NB4 (cell line): Measurements from ENCODE around the gene ACSL6.

ENCODE experiments used
- MAX ChIP-seq: IDR thresholded peaks from 2 replicates; pipeline ENCODE4 v1.6.1; 2011; ENCODE audit warnings: low read depth, low read length
- POLR2A ChIP-seq: IDR thresholded peaks from 2 replicates; pipeline ENCODE4 v1.6.1; 2011; ENCODE audit warnings: mild to moderate bottlenecking; ENCODE audit not compliant: insufficient read length; ENCODE audit errors: extremely low read depth
- TF ChIP-seq, protein P1 (sequence below): IDR thresholded peaks from one replicate; pipeline ENCODE4 v1.5.1; 2012; ENCODE audit warnings: low read depth, low read length

DNA sequence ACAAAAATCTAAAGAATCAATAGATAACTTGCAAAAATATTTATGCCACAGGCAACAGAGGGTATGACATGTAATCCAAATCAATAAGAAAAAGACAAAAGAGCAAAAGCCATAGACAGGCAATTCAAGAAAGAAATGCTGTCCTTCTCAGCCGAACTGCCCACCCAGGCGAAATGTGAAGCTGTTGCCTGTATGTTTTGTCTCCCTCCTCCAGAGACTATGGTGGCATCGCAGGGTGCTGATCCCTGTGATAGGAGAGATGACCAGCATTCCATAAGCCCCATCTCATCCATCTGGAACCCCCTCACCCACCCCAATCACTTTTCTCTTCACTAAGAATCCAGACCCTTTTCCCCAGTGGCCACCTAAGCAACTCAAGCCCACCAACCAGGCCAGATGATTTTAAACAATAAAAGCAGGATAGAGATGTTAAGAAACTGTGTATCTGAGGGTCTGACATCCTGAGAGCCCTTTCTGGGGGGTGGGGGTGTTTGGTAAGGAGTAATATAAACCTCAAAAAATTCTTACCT lies 5.3 kb upstream of the ACSL6 start:
- no peak for TF ChIP-seq POLR2A
- TF ChIP-seq, protein P1, sequence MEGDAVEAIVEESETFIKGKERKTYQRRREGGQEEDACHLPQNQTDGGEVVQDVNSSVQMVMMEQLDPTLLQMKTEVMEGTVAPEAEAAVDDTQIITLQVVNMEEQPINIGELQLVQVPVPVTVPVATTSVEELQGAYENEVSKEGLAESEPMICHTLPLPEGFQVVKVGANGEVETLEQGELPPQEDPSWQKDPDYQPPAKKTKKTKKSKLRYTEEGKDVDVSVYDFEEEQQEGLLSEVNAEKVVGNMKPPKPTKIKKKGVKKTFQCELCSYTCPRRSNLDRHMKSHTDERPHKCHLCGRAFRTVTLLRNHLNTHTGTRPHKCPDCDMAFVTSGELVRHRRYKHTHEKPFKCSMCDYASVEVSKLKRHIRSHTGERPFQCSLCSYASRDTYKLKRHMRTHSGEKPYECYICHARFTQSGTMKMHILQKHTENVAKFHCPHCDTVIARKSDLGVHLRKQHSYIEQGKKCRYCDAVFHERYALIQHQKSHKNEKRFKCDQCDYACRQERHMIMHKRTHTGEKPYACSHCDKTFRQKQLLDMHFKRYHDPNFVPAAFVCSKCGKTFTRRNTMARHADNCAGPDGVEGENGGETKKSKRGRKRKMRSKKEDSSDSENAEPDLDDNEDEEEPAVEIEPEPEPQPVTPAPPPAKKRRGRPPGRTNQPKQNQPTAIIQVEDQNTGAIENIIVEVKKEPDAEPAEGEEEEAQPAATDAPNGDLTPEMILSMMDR: no peak
- no peak for TF ChIP-seq MAX
